NCI-H524 (cell line): ENCODE measurements around the gene CYSRT1.

Source experiments
- DNase-seq, 2 experiments: peaks; one replicate each; lab custom pipeline; 2025; lab: John Stamatoyannopoulos, UW

Gene CYSRT1

DNA sequence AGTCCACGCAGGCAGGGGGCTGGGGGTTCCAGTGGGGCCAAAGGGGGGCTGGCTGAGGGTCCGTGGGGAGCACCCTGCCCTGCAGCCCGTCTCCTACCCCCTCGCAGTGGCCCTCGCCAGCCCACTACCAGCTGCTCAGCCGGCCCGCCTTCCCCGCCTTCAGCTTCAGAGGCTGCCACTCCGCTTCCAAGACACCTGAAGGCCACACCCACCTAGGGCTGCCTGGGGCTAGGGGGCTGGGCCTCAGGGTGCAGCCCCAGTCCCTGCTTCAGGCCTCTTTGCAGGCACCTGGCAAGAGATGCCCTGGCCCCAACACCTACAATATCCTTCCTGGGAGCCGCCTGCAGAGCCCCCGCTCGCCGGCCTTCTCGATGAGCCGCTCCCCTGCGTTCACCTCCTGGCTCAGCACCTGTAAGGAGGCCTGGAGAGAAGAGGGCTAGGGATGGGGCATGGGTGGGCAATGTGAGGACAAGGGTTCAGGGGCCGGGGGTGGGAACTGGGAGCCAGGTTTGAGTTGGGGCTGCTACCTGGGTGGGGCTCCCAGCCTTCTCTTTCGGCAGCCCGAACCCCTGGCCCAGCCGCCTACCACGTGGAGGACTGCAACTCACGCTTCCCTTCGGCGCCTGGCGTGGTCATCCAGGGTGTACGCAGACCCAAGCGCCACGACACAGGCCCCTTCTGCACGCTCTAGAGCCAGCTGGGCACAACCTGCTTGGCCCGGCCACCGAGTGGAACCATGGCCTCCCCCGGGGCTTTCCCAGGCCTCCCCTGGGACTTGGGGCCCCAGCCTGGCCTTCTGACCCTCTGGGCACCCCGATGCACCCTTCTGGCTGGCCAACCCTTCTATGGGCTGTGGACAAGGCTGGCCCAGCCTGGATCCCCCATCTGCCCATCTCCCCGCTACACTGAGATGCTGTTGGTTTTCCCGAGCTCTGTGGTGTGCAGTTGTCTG, 27.9 kb downstream of the CYSRT1 start:
- DNase-seq, result no peak

DNA sequence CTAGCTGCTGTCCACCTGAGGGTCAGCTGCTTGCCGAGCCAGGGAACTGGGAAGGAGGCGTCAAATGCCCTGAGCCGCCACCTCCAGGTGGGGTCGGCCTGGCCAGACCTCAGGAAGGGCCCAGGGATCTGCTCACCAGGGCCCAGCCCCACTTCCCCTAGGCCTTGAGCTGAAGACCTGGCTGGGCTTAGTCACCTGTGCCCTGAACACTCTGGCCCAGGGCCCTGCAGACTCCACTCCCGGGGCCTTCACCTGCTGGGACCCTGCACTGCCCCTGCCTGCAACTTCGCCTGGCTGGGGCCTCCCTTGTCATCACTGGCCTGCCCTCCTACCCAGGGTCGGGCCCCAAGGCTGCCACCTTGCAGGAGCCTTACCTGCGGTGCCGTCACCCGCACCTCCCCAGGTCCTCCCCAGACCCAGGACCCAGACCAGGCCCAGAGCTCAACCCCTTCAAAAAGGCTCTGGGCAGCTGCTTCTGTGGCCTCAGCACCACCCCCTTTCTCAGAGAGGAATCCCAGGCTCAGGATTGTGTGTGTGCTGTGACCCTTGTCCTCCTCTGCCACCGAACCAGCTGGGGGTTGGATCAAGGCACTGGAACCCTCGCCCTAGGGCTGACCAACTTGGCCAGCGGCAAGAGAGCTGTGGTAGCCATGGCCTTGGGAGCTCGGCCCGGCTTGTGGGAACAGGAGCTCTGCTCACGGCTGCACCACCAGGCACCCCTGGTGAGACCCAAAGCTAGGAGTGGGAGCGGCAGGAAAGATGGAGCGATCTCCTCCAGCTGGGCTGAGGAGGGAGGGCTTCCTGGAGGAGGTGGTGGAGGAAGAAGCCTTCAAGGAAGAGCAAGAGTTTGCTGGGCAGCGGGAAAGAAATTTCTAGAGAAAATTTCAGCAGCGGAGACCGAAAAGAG, 29.0 kb downstream of the CYSRT1 start:
- DNase-seq, result no peak

DNA sequence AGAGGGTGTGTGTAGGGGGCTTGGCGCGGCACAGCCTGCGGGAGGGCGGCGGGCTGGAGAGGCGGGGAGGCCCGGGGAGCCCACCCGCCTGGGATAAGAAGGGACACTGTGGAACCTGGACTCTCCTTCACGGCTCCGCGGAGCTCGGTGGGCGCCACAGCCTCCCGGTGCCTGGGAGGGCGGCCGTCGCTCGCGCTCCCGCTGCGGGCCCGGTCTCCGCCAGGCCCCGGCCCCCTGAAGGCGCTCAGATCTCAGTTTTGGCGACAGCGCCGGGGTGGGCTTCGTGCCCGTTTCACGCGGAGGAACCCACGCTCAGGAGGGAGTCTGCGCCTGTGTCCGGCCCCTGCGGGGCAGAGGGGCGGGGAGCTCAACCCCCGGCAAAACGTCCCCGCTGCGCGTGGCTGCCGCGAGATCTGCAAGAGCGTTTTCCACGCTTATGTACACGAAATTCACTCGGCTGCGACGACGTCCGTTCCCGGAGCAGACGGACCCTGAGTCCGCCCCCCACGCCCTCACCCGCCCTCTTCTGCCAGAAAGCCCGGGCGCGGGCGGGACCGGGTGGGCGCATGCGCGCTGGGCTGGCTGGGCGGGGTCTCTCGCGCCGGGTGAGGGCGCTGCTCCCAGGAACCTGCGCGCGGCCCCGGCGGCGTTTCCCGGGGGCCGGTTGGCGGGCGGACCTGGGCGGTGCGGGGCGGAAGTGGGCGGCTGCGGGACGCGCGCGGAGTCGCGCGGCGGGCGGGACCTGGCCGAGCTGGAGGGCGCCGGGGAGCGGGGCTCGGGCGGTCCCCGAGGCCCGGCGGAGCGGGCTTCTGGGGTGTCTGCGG, 29.9 kb downstream of the CYSRT1 start, which contains the start of gene NELFB:
Gene NELFB, plus strand, starts transcription at position 704 of the 824 bp plus-strand sequence.
- DNase-seq, result peak; percentile 77 to 89

DNA sequence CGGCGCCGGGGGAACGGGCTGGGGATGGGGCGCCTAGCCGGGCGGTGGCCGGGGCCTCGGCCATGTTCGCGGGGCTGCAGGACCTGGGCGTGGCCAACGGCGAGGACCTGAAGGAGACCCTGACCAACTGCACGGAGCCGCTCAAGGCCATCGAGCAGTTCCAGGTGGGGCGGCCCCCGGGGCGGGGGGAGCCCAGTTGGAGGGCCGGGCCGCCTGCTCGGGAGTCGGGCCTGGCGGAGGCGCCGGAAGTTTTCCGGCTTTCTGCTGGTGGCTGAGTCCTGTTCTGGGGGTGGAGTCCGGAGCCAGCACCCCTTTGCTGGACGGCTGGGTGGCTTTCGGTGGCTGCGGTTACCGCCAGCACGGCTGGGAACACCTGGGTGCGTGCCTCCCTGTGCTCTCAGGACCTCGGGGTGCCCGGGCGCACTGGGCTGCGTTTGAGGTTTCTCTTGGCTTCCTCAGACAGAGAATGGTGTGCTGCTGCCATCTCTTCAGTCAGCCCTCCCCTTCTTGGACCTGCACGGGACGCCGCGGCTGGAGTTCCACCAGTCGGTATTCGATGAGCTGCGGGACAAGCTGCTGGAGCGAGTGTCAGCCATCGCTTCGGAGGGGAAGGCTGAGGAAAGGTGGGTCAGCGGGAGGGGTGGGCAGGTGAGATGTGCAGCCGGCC, 30.6 kb downstream of the CYSRT1 start:
- DNase-seq, result peak in 1 of 2 experiments; percentile 69

DNA sequence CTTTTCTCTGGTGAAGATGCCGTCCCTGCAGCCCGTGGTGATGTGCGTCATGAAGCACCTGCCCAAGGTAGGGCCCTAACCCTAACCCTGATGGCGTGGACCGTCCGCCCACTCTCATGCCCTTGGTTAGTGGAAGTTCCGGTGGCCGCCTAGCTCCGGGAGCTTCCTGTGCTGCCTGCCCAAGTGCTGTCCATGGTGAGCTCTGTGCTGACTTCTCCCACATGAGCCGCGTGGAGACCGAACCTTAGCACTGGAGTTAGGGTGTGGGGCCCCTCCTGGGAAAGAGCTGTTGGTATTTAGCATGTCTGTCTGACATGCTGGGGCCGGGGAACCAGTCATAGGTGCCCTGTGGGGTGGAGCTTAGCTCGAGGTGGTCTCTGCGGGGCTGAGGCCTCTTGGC, 31.4 kb downstream of the CYSRT1 start:
- DNase-seq, result no peak

DNA sequence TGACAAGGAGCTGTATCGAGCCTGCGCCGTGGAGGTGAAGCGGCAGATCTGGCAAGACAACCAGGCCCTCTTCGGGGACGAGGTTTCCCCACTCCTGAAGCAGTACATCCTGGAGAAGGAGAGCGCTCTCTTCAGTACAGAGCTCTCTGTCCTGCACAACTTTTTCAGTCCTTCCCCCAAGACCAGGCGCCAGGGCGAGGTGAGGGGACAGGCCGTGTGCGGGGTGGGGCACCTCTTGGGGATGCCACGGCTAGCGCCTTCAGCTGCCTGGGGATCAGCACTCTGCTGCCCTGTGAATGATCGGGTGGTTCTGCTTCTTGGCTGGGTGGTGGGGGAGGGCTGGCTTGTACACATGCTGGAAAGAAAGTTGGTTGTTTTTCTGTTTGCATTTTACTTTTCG, 31.9 kb downstream of the CYSRT1 start:
- no peak for DNase-seq

DNA sequence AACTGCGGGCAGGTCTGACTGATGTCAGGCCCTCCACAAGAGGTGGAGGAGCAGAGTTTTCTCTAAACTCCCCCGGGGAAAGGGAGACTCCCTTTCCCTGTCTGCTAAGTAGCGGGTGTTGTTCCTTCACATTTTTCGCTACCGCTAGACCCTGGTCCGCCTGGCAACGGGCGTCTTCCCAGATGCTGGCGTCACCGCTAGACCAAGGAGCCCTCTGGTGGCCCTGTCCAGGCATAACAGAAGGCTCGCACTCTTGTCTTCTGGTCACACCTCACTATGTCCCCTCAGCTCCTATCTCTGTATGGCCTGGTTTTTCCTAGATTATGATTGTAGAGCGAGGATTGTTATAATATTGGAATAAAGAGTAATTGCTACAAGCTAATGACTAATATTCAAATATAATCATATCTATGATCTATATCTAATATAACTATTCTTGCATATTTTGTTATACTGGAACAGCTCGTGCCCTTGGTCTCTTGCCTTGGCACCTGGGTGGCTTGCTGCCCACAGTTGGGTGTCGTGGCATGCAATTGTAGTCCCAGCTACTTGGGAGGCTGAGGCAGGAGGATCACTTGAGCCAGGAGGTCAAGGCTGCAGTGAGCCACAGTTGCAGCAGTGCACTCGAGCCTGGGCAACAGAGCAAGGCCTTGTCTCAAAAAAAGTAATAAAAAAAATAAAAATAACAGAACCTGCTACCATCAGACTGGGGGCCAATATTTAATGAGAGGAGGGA, 37.4 kb downstream of the CYSRT1 start:
- peak in 1 of 2 experiments; percentile 47 for DNase-seq

DNA sequence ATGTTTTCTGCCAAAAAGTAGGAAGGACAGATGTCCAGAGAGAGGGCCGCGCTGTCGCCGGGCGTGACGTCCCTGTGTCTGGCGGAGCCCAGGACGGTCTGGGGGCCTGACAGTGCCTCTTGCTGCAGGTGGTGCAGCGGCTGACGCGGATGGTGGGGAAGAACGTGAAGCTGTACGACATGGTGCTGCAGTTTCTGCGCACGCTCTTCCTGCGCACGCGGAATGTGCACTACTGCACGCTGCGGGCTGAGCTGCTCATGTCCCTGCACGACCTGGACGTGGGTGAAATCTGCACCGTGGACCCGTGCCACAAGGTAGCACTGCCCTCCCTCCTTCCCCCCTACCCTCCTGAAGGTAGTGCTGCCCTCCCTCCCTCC, 37.9 kb downstream of the CYSRT1 start:
- no peak for DNase-seq

DNA sequence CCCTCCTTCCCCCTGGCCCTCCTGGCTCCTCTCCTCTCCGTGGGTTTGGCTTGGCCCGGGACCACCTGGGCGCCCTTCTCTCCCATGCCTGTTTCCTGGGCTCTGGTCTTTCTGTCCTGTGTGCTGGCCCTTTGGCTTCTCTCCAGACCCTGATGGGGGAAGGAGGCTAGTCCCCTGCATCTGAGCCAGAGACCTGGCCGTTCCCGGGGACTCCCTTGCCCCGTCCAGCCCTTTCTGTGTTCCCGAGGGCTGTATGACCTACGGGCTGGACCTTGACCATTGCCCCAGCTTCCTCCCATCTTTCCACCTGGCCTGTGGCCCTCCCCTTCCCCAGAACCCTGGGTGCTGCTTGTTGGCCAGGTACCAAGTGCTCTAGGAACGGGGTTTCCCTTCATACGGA, 38.5 kb downstream of the CYSRT1 start:
- no peak for DNase-seq

DNA sequence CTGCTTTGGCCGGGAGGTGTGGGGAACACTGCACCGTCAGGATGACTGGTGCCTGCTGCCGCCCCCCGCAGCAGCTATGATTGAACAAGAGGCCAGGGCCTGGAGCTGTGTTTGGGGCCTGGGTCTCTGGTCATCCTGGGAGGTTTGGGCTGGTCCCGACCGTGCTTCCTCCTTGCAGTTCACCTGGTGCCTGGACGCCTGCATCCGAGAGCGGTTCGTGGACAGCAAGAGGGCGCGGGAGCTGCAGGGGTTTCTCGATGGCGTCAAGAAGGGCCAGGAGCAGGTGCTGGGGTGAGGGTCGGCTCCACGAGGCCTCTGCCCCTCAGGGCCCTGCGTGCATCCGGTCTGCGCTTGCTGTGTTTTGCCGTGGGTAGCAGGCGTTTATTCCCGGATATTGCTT, 39.1 kb downstream of the CYSRT1 start:
- no peak for DNase-seq

DNA sequence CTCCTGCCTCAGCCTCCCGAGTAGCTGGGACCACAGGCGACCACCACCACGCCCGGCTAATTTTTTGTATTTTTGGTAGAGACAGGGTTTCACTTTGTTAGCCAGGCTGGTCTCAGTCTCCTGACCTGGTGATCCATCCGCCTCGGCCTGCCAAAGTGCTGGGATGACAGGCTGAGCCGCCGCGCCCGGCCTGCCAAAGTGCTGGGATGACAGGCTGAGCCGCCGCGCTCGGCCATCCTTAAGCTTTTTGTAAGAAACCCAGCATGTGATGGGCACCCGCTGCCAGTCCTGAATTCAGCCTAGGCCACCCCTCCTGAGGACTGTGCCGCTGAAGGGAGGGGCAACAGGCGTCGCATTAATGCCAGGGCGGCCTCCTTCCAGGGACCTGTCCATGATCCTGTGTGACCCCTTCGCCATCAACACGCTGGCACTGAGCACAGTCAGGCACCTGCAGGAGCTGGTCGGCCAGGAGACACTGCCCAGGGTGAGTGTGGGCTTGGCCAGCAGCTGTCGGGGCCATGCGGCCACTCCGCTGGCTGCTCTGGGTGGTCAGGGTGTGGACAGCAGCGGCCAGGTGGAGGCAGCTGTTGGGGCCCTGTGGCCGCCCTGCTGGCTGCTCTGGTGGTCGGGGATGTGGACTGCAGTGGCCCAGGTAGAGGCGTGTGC, 40.7 kb downstream of the CYSRT1 start:
- no peak for DNase-seq

DNA sequence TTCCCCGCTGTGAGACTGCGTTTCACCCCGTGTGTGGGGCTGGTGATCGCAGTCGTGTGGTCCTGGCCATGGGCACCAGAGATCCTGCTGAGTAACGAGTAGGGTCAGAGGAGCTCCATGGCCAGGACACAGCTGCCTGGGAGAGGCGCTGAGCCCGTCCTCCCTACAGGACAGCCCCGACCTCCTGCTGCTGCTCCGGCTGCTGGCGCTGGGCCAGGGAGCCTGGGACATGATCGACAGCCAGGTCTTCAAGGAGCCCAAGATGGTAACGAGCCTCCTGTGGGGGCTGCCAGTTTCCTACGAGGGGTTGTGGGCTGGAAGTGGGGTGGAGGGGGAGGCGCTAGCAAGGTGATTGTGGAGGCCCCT, 41.2 kb downstream of the CYSRT1 start:
- no peak for DNase-seq

DNA sequence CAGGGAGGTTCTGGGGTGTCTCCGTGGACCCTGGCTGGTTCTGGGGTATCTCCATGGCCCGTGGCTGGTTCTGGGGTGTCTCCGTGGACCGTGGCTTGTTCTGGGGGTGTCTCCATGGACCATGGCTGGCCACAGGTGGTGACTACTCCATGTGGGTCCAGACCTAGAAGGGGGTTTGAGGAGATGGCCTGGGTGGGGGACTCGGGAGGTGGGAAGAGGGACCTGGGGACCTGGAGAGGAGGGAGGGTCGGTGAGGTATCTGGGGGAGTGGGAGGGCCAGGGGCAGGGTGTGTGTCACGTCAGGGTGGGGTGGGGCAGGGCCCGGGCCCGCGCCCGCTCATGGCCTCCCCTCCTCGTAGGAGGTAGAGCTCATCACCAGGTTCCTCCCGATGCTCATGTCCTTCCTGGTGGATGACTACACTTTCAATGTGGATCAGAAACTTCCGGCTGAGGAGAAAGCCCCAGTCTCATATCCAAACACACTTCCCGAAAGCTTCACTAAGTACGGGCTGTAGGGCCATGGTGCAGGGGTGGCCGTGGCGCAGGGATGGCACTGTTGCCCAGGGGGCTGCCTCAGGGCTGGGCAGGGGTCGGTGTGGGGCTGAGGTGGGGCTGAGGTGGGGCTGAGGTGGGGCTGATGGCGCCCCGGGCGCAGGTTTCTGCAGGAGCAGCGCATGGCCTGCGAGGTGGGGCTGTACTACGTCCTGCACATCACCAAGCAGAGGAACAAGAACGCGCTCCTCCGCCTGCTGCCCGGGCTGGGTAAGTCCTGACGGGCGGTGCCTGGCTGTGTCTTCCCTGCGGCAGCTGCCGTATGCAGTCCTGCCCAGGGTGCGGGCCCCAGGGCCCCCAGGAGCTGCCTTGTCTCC, 41.8 kb downstream of the CYSRT1 start:
- no peak for DNase-seq

DNA sequence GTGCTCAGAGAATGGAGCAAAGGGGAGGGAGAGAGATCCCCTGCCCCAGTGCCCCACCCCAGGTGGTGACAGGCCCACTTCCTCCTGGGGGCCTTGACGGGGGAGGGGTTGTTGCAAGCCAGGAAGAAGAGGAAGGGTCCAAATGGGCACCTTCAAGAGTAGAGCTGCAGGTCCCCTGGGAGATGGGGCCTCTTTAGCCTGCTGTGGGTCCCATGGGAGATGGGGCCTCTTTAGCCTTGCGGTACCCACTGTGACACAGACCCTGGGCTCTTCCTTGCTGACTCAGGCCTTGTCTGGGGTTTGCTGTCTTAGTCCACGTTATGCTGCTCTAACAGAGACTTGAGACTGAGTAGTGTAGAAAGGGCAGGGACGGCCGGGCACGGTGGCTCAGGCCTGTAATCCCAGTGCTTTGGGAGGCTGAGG, 43.0 kb downstream of the CYSRT1 start:
- no peak for DNase-seq

DNA sequence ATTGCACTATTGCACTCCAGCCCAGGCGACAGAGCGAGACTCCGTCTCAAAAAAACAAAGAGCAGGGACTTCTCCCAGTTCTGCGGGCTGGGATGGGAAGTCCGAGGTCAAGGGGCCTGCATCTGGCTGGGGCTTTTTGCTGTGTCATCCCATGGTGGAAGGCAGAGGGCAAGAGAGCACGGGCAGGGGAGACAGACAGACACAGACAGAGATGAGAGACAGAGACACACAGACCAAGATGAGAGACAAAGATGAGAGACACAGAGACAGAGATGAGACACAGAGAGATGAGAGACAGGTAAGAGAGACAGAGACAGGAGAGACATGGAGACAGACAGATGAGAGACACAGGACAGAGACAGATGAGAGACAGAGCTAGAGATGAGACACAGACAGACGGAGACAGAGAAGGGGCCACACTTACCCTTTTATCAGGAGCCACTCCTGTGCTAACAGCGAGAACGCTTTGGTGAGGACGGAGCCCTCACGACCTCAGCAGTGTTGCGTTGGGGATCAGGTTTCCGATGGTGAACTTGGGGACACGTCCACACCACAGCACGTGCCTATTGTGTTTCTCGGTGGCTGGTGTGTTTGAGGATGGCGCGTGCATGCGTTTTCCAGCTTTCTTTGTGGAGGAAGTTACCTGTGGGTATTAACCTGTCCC, 43.7 kb downstream of the CYSRT1 start:
- DNase-seq, result no peak

DNA sequence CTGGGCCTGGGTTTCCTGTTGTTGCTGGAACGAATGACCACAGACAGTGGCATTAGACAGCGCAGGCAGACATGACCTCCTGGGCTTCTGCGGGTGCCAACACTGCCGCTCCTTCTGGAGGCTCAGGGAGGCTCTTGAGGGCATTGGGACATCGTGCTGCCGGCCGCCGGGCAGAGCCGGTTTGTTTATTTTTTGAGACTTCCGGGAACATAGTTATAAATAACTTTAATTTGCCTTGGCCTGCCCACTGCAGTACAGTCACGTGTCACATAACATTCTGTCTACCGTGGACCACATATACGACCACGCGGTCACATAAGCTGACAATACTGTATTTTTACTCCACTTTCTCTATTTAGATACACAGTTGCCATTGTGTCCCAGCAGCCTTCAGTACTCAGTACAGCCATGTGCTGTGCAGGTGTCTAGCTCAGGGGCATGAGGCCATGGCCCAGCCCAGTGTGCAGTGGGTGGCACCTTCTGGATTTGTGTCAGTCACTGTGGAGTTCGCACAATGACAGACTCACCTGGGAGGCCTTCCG, 44.3 kb downstream of the CYSRT1 start:
- DNase-seq, result no peak

DNA sequence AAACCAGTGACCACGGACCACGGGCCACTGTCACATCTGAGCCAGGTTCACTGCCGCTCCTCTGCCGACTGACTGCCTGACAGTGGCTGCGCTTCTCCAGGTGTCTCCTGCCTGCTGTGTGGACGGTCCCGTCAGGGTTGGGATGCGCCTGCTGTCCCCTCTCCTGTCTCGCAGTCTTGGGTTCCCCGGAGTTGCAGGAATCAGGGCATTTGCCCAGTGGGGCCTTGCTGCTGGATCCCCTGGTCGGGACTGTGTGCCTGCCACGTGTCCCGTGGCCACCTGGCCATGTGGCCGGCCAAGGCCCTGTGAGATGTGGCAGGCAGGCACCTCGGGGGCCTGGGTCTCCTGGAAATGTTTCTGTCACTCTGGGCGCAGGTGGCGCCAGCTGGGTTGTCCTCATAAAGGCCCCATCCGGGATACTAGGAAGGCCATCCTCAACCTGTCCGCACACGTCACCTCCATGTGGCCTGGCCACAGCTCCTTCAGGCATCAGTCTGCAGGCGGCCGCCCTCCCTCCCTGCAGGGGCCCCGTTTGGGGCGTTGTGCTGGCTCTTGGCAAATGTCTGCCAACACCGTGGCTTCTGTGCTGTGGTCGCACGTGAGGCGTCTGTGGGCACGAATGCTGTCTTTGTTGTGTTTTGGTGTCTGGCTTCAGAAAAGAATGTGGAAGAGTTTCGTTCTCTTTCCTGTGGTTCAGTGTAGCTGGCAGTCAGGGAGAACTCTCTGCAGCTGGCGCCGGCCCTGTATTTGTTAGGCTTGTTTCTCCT, 46.1 kb downstream of the CYSRT1 start:
- no peak for DNase-seq

DNA sequence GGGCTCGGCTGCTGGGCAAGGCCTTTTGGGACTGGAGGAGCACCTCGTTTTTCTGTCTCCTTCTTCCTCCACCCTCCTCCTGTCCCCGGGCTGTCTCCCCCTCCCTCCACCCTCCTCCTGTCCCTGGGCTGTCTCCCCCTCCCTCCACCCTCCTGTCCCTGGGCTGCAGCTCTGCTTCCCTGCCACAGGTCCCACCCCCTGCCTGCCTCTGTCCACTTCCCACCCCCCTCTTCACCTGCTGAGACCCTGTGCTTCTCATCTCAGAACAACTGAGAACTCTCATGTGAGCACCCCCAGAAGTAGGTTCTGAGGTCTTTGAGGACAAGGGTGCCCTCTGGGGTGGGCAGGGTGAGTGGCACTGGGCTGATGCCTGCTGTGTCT, 46.7 kb downstream of the CYSRT1 start:
- DNase-seq, result no peak
